HS-5 (cell line): ENCODE measurements around the gene ACTC1.
"Not testable (repeated sequence)": the region's sequence is repeated elsewhere in the genome, so short reads cannot be mapped to it uniquely, and the experiment has no call there.

ENCODE experiments used
- DNase-seq: peaks from one replicate; pipeline ENCODE4 v3.0.0-alpha.2; 2012; ENCODE audit warnings: low read depth

Gene ACTC1

GRCh38 chr15:34795267-34796081 is at the start of gene ACTC1:
Gene ACTC1, minus strand, starts transcription at chr15:34795549. Its CDS starts 741 bp downstream, at chr15:34794808.
- DNase-seq = no peak

- DNase-seq = peak; percentile 23
These were observed 45.9 kb upstream of the ACTC1 start for GRCh38 chr15:34841262-34841725.

GRCh38 chr15:34838282-34838681 is 42.9 kb upstream of the ACTC1 start:
- no peak for DNase-seq

GRCh38 chr15:34837246-34838016 is 42.1 kb upstream of the ACTC1 start:
- DNase-seq = peak; percentile 77

- DNase-seq = no peak
These were observed 33.0 kb upstream of the ACTC1 start for GRCh38 chr15:34828145-34828911.

GRCh38 chr15:34821831-34822230 is 26.5 kb upstream of the ACTC1 start:
- DNase-seq = no peak

- DNase-seq = no peak
These were observed 24.8 kb upstream of the ACTC1 start for GRCh38 chr15:34820110-34820509.

- DNase-seq = no peak
These were observed 23.2 kb upstream of the ACTC1 start for GRCh38 chr15:34818526-34818925.

- DNase-seq = no peak
These were observed 20.5 kb upstream of the ACTC1 start for GRCh38 chr15:34815836-34816235.

GRCh38 chr15:34813446-34814190 is 18.3 kb upstream of the ACTC1 start:
- no peak for DNase-seq

- not testable (repeated sequence) for DNase-seq
These were observed 17.6 kb upstream of the ACTC1 start for GRCh38 chr15:34812868-34813365.

GRCh38 chr15:34812369-34812768 is 17.0 kb upstream of the ACTC1 start:
- DNase-seq = peak; percentile 48

GRCh38 chr15:34810443-34811129 is 15.2 kb upstream of the ACTC1 start:
- peak; percentile 99 for DNase-seq

GRCh38 chr15:34809186-34809585 is 13.8 kb upstream of the ACTC1 start:
- DNase-seq = no peak

GRCh38 chr15:34808016-34808415 is 12.7 kb upstream of the ACTC1 start:
- no peak for DNase-seq

GRCh38 chr15:34807241-34807640 is 11.9 kb upstream of the ACTC1 start:
- DNase-seq = not testable (repeated sequence)

GRCh38 chr15:34804776-34805175 is 9.4 kb upstream of the ACTC1 start:
- no peak for DNase-seq

- no peak for DNase-seq
These were observed 8.8 kb upstream of the ACTC1 start for GRCh38 chr15:34804113-34804512.

- no peak for DNase-seq
These were observed 7.7 kb upstream of the ACTC1 start for GRCh38 chr15:34802803-34803750.

- no peak for DNase-seq
These were observed 7.0 kb upstream of the ACTC1 start for GRCh38 chr15:34802371-34802770.
